NCI-H345 treated with DMSO at 0.1 percent for 48 hours (cell line): ENCODE measurements around the gene SLC5A5.
"Not testable (repeated sequence)": the region's sequence is repeated elsewhere in the genome, so short reads cannot be mapped to it uniquely, and the experiment has no call there.

Source experiments
- DNase-seq: peaks from one replicate; lab custom pipeline; 2025; ENCODE audit not compliant: unreplicated experiment; lab: John Stamatoyannopoulos, UW

The SLC5A5 gene

DNA sequence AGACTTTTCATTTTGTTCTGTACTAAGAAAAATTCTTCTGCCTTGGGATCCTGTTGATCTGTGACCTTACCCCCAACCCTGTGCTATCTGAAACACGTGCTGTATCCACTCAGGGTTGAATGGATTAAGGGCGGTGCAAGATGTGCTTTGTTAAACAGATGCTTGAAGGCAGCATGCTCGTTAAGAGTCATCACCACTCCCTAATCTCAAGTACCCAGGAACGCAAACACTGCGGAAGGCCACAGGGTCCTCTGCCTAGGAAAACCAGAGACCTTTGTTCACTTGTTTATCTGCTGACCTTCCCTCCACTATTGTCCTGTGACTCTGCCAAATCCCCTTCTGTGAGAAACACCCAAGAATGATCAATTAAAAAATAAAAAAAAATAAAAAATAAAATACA is 47.4 kb downstream of the SLC5A5 start:
- not testable (repeated sequence) for DNase-seq

DNA sequence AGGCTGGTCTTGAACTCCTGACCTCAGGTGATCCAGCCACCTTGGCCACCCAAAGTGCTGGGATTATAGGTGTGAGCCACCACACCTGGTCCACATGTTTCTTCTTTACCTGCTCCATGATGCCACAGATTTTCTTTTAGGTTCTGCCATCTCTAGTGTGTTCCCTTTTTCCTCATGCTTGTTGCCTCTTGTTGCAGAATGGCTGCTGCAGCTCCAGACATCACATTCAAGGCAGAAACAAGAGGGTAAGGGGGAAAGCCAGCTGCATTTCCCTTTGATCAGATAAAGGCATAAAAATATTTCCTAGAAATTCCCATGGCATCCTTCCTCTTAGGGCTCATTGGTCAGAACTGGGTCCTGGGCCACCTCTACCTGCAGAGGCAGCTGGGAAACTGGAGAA is 48.8 kb downstream of the SLC5A5 start:
- DNase-seq, result no peak

DNA sequence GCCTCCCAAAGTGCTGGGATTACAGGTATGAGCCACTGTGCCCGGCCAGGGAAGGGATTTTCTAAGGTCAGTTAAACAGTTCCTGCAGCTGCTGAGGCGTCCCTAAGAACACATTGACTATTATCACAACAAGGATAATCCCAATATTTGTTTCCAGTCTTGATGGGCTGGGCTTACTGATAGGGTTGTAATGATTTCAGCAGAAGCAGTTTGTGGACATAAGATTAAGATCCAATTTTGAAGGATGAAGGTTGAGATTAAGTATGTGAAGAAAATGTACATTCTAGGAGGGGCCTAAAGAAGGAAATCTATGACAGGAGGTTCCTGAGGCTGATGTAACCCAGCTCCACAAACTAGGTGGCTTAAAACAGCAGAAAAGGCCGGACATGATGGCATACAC is 50.4 kb downstream of the SLC5A5 start:
- no peak for DNase-seq

DNA sequence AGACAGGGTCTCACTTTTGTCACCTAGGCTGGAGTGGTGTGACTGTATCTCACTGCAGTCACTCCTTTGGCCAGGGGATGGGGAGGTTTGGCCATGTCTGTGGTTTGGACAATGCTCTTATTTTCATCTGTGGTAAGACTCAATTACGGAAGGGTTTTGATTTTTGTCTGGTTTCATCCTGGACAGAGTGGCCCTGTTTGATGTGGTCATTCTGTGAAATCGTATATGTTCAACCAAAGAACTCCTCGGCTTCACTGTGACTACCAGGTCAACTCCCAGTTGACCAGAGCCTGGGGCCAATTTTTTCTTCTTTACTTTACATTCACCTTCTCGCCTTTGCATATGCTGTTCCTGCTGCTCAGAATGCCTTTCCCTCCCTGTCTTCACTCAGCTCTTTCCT is 54.3 kb downstream of the SLC5A5 start:
- DNase-seq, result no peak

DNA sequence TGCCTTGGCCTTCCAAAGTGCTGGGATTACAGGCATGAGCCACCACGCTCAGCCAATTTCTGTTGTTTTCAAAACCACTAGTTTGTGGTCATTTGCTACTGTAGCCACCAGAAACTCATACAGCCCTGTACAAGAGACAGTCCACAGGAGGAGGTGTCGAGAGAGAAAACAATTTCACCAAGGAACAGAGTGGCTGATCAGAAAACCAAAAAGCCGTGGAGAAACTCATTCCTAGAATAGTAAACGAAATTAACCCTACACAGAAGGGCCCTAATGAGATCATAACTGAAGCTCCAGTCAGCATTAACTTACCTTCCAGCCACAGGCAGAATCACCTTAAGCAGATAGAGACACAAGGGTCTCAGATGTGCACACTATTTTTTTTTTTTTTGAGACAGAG is 57.3 kb downstream of the SLC5A5 start:
- no peak for DNase-seq

DNA sequence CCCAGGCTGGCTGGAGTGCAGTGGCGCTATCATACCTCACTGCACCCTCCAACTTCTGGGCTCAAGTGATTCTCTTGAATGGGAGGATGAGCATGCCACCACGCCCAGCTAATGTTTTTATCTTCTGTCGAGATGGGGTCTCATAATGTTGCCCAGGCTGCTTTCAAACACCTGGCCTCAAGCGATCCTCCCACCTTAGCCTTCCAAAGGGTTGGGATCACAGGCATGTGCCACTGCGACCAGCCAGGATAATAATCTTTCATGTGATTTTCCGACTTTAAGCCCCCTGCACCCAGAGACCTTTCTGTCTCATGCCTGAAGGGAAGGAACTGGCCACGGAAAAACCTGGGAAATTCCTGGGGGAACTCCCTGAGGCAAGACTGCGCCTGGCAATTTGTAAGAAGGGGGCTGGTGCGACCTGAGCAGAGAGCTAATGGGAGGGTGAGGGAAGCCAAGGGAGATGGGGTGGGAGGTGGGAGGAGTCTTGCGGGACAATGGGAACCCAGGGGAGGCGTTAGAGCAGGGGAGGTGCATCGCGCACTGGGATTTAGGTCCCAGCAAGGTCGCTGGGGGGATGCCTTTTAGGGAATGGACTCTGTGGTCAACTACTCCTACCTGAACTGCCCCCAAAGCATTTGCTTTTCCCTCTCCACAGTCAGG is 59.9 kb downstream of the SLC5A5 start:
- DNase-seq, result no peak

DNA sequence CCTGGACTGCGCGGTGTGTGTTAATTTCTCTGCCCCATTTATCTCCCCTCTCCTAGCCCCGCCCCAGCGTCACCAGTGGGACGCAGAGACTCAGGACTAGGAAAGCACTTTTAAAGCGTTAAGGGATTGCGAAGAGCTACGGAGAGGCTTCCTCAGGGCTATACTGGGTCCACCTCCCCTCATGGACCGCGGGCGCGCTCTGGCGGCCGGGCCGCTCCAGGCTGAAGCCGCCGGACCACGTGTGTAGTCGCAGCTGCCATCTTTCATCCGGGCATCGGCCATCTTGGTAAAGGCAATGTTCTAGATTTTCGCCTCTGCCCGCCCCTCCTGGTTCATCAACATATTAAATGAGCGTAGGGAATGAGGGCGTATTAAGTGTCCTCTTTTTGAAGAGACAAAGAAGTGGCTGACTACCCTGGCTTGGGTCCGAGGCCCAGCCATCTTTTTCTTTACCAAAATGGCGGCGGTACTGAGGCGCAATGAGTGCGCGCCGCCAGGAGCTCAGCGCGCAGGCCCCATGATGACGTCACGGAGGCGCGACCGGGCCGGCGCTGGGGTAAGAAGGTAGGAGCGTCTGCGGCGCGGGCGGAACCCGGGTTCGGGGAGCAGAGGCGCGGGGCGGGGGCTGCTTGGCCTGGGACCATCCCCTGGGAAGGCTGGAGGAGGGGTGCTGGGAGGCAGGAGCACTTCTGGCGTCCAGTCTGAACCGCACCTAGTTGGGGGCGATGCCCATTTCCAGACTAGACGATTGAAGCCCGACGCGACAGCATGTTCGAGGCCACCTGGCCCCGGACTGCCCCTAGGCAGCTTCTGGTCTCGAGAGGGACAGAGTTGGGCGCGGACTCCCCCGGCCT is 61.0 kb downstream of the SLC5A5 start, which contains the start of gene CCDC124:
TSS of gene CCDC124 (plus strand) at position 531 of the 854 bp plus-strand sequence. CDS start 3,406 bp downstream, outside the sequence.
- peak; percentile 81 for DNase-seq

DNA sequence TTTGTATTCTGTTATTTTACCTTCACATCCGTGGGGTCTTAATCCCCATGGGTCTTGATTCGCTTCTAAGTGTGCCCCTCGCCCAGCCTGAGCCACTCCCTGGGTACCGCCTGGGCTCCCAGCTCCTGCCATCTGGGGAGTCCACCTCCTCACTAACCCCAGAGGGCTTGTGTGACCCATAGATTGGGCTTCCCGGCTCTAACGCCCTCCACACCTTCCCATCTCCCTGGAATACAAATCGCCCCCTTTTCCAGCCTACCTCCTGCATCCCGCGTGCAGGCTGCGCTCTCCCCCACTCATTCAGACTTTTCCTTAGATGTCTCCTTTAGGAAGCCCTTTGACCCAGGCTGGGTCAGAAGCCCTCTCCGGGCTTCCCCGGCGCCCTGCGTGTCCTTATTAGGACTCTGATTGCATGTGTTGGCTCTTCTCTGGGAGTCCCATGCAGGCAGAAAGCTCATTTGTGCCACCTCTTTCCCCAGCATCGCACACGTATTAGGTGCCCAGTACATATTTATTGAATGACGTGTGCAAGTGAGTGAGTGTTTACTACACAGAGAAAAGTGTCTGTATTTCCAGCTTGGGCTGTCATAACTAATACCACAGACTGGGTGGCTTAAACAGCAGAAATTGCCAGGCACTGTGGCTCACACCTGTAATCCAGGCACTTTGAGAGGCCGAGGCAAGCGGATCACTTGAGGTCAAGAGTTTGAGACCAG is 61.8 kb downstream of the SLC5A5 start:
- DNase-seq, result no peak

DNA sequence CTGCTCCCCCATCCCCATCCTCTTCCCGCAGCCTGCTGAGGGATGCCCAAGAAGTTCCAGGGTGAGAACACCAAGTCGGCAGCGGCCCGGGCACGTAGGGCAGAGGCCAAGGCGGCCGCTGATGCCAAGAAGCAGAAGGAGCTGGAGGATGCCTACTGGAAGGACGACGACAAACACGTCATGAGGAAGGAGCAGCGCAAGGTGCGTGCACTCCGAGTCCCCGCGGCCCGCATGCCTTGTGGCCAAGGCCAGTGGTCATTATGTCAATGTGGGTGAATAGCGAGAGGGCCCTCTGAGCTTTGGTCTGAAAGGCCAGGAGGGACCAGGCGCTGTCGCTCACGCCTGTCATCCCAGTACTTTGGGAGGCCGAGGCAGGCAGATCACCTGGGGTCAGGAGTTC is 64.6 kb downstream of the SLC5A5 start:
- DNase-seq, result no peak

DNA sequence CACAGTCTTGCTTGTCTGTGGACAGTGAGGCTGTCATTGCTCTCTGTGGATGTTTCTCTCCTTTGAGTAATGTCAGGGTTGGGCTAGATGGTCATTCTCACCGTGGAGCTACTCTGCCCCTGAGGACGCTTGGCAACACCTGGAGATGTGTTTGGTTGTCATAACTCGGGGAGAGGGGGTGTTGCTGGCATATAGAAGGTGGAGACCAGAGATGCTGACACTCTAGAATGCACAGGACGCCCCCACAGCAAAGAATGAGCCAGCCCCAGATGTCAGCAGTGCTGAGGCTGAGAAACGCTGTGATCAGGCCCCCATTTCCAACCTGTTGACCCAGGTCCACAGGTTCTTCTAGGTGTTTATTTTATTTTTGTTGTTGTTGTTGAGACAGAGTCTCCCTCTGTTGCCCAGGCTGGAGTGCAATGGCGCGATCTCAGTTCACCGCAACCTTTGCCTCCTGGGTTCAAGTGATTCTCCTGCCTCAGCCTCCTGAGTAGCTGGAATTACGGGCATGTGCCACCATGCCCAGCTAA is 65.7 kb downstream of the SLC5A5 start:
- no peak for DNase-seq

DNA sequence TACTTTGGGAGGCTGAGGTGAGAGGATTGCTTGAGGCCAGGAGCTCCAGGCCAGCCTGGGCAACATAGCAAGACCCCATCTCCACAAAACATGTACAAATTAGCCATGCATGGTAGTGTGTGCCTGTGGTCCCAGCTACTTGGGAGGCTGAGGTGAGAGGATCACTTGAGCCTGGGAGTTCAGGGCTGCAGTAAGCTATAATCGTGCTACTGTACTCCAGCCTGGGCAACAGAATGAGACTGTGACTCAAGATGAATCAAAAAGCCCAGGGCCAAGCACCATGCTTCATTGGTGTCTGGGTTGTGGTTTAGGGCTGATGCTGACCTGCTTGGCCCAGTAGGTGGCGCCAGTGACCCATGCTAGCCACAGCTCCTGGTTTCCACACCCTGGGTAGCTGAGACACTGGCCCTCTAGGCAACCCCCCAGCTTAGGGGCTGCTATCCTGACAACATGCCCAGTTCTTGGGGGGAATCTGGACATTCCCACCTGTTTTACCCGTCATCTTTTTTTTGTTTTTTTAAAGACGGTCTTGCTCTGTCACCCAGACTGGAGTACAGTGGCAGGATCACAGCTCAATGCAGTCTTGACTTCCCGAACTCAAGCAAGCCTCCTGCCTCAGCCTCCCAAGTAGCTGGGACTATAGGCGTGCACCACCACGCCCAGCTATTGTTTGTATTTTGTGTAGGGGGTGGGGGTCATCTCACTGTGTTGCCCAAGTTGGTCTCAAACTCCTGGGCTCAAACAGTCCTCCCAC is 66.5 kb downstream of the SLC5A5 start:
- DNase-seq, result peak; percentile 3

DNA sequence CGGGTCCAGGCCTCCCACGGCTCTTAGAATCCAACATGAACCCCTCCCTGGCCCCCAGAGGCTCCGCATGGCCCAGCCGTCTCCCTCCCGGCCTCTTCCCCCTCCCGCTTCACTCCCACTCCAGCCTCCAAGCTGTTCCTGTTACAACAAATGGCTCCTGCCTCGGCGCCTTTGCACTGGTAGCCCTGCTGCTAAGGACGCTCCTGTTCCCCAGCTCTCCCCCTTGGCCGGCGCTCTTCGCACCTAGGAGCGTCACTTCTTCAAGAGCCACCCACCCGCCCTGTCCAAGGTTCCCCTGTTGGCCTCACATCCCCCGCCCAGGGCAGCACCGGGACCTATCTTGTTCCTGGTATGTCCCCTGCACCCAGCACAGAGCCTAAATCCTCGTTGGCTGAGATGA is 70.4 kb downstream of the SLC5A5 start:
- DNase-seq, result no peak

DNA sequence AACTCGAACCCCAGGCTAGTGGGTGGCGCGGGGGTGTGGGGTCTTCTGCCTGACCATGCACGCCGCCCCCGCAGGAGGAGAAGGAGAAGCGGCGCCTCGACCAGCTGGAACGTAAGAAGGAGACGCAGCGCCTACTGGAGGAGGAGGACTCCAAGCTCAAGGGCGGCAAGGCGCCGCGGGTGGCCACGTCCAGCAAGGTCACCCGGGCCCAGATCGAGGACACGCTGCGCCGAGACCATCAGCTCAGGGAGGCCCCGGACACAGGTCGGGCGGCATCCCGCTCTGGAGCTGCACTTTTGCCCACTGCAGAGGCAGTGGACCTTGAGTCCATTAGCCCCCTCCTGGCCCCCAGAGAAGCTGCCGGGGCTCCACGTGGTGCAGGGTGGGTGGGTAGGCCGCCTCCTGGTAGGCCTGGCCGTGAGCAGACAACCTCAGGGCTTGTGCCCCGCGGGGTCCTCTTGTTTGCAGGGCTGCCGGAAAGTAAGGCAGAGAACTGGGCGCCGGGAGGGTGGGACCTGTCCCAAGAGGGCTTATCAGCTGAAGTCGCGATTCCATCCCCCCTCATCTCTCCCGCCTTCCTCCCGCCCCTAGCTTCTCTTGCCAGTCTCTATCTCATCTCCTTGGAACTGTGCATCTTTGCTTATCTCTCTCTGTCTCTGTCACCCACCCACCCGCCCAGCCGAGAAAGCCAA is 71.0 kb downstream of the SLC5A5 start:
- DNase-seq, result no peak

DNA sequence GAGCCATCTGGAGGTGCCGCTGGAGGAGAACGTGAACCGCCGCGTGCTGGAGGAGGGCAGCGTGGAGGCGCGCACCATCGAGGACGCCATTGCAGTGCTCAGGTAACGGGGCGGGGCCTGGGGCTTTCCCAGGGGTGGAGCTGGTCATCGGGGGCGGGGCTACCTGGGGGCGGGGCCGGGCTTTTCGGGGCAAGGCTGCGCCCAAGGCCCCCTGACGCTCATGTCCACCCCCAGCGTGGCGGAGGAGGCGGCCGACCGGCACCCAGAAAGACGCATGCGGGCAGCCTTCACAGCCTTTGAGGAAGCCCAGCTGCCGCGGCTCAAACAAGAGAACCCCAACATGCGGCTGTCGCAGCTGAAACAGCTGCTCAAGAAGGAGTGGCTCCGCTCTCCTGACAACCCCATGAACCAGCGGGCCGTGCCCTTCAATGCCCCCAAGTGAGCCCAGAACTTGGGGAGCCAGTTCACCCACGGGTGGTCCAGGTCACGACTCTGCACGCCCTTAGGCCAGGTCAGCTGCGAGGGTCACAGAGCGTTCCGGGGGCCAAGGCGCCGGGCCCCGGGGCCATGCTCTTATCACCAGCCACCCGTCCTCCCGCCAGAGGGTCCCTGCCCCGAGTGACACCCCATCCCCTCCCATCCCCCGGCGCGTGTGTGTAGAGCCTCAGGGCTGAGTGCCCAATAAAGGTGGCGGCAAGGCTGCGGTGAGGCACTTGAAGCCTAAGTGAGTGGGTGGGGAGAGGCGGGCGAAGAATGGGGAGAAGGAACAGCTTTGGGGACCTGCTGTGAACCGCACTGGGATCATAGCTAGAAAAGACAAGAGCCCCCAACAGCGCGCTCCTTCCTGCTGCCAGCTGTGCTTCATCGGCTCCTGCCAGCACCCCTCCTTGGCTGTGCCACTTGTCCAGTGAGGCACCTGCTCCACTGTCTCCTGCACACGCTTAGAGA is 71.8 kb downstream of the SLC5A5 start:
- DNase-seq, result no peak

DNA sequence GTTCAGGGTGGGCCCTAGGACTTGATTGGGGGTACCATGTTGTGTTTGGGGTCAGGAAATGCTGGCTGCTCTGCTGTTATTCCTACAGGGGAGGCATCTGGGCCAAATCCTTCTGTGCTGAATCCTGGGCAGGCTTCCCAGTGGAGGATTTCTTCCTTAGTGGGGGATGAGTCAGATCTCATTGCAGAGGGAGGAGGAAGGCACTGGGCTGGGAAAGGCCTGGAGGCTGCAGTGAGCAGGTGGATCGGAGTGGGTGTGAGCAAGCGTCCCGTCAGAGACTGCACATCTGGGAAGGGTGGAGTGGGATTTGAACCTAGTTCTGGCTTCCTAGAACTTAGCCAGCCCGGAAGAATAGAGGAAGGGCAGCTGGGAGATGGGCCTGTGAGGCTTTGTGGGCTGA is 72.6 kb downstream of the SLC5A5 start:
- DNase-seq, result no peak
